CD4-positive, alpha-beta T cell (primary cell): ENCODE data around the gene MTUS2. TPM values are rescaled to one million over a fixed set of nuclear protein-coding genes. Genes with fewer than 3 reads are reported as not detected.

ENCODE experiments used
- ATAC-seq: fragments of 200-7000 bp; cut with Tn5 transposase; one replicate; pipeline ENCODE4 v1.10.0; 2022; ENCODE audit warnings: mild to moderate bottlenecking; ENCODE audit not compliant: poor library complexity
- CTCF ChIA-PET: fragments of 350-600 bp; sonication (Branson Sonifier 250); formaldehyde crosslinking; loops from one replicate; lab custom pipeline; 2021; ENCODE audit warnings: antibody characterized with exemption, inconsistent platforms; lab: Charles Lee
- POLR2A ChIA-PET: fragments of 350-600 bp; sonication (Branson Sonifier 250); formaldehyde crosslinking; loops from one replicate; lab custom pipeline; 2021; ENCODE audit warnings: antibody characterized with exemption, inconsistent platforms; lab: Charles Lee
- DNase-seq, 14 experiments: peaks; one replicate each; pipeline ENCODE4 v3.0.0-alpha.2; 2013 to 2020; ENCODE audit warnings: mixed read lengths in 2 of 14
- H3K27ac ChIP-seq, 2 donors: one replicate each; pipeline versions ENCODE4 v1.5.1 to v1.7.0; 2013; ENCODE audit warnings: low read length in 2 of 2, low read depth in 1 of 2, mild to moderate bottlenecking in 1 of 2
- H3K27me3 ChIP-seq, 2 experiments: 1 replicate in 1 of 2; 2 replicates in 1 of 2; pipeline versions ENCODE4 v1.6.1 to v1.7.0; 2013; ENCODE audit warnings: low read length in 2 of 2, control low read depth in 1 of 2, mild to moderate bottlenecking in 1 of 2, moderate library complexity in 1 of 2; ENCODE audit not compliant: insufficient read depth in 2 of 2, control insufficient read depth in 1 of 2
- H3K36me3 ChIP-seq: one replicate; pipeline ENCODE4 v1.6.1; 2013; ENCODE audit warnings: low read length, control low read depth; ENCODE audit not compliant: insufficient read depth
- H3K4me1 ChIP-seq: one replicate; pipeline ENCODE4 v1.6.1; 2013; ENCODE audit warnings: low read length, control low read depth; ENCODE audit not compliant: insufficient read depth
- H3K4me3 ChIP-seq: one replicate; pipeline ENCODE4 v1.5.1; 2013; ENCODE audit warnings: mild to moderate bottlenecking, low read length, moderate library complexity
- H3K9me3 ChIP-seq, 2 experiments: 1 replicate in 1 of 2; 2 replicates in 1 of 2; pipeline versions ENCODE4 v1.6.1 to v1.7.0; 2013; ENCODE audit warnings: low read length in 2 of 2, mild to moderate bottlenecking in 2 of 2, control low read depth in 1 of 2, moderate library complexity in 1 of 2; ENCODE audit not compliant: control insufficient read depth in 1 of 2, insufficient read depth in 1 of 2
- H3K27ac Mint-ChIP-seq: one replicate; pipeline ENCODE4 v1.8.0; 2020; ENCODE audit warnings: mixed read lengths
- H3K27me3 Mint-ChIP-seq: one replicate; pipeline ENCODE4 v1.8.0; 2021; ENCODE audit warnings: mixed read lengths
- H3K36me3 Mint-ChIP-seq: one replicate; pipeline ENCODE4 v1.8.0; 2021; ENCODE audit warnings: low read depth, mixed read lengths
- H3K4me1 Mint-ChIP-seq: one replicate; pipeline ENCODE4 v1.8.0; 2021; ENCODE audit warnings: low read depth, mixed read lengths
- H3K4me3 Mint-ChIP-seq: one replicate; pipeline ENCODE4 v1.8.0; 2020; ENCODE audit warnings: mild to moderate bottlenecking, mixed read lengths
- H3K9me3 Mint-ChIP-seq: one replicate; pipeline ENCODE4 v1.8.0; 2020; ENCODE audit warnings: mixed read lengths
- CTCF ChIP-seq: fragments of 200-600 bp; IDR thresholded peaks from one replicate; pipeline ENCODE4 v1.8.0; 2022; ENCODE audit warnings: antibody characterized with exemption, mild to moderate bottlenecking
- intact Hi-C, 2 experiments: fragments of 100-400 bp; cut with DNase I in 1 of 2; cut with micrococcal nuclease in 1 of 2; formaldehyde crosslinking; loops; one replicate each; pipeline versions ENCODE4 v1.15.1 to v1.9.0; 2023 to 2025; cut with DNase I, micrococcal nuclease
- total RNA-seq, 174 experiments: library from RNA in 2 of 174; stranded (reverse) in 2 of 174; gene quantifications; one replicate each; pipeline ENCODE4 v1.2.3 and lab custom pipeline; 2021 to 2026

The MTUS2 gene
- total RNA-seq, 2 experiments from 2014 or later, result 0.38 to 0.81 TPM

DNA sequence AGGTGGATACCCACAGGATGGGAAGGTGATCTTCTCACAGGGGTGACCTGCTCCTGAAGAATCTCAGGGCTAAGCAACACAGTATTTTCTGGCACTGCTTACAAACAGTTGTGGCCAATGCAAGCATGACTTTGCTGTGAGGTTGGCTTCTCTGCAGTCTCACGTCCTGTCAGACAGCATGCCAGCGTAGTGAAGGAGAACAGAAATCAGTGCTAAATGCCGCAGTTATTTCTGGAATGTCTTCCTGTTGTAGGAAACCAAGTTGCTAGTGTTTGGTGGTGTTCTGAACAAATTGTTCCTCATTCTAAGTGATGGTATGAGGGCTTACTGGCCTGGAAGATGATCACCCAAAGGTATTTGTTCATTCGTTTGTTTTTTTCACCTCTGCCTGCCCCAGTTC is 320.1 kb downstream of the MTUS2 start:
- H3K27me3 ChIP-seq, result no peaks in the 10 kb centered on the region
- POLR2A ChIA-PET, result no interaction called here
- Mint-ChIP-seq H3K4me3 (no peak overlapping the region), H3K27me3 (peaks cover 18% of the 10 kb centered on the region), H3K4me1 (no peaks in the 10 kb centered on the region), H3K9me3 (peaks cover 9% of the 10 kb centered on the region), H3K27ac (no peak overlapping the region), H3K36me3 (no peaks in the 10 kb centered on the region)
- DNase-seq (no peak), ATAC-seq (no peak)
- TF ChIP-seq CTCF, result no peak
- H3K9me3 ChIP-seq, result no peaks in the 10 kb centered on the region
- intact Hi-C loops, result no loop called here
- H3K36me3 ChIP-seq, result no peaks in the 10 kb centered on the region
- CTCF ChIA-PET, result no interaction called here
- no peak overlapping the region for H3K4me3 ChIP-seq
- no peak overlapping the region for H3K27ac ChIP-seq
- no peaks in the 10 kb centered on the region for H3K4me1 ChIP-seq

DNA sequence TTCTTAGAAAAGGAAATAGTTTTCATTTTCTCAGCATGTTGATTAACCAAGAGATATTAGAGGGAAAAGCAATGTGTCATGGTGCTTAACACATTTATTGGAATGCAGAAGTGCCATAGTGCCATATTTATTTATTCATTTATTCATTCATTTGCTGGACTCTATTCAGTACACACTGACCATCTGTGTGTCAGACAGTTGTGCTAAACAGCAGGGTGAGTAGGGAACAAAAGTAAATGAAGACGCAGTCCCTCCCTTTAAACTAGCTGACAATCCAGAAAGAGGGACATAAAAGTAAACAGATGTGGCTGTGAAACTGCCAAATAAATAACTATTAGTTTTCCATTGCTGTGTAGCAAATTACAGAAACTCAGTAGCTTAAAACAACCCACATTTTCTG is 323.7 kb downstream of the MTUS2 start:
- Histone ChIP-seq H3K36me3 (no peaks in the 10 kb centered on the region), H3K27me3 (no peaks in the 10 kb centered on the region), H3K4me1 (no peaks in the 10 kb centered on the region), H3K9me3 (no peaks in the 10 kb centered on the region), H3K27ac (no peak overlapping the region), H3K4me3 (no peak overlapping the region)
- TF ChIP-seq CTCF, result no peak
- Mint-ChIP-seq H3K9me3 (no peaks in the 10 kb centered on the region), H3K4me3 (no peak overlapping the region), H3K4me1 (no peaks in the 10 kb centered on the region), H3K36me3 (no peaks in the 10 kb centered on the region), H3K27ac (no peak overlapping the region), H3K27me3 (peaks cover 18% of the 10 kb centered on the region)
- POLR2A ChIA-PET, result no interaction called here
- DNase-seq (no peak), ATAC-seq (no peak)
- CTCF ChIA-PET, result no interaction called here
- intact Hi-C loops, result no loop called here

DNA sequence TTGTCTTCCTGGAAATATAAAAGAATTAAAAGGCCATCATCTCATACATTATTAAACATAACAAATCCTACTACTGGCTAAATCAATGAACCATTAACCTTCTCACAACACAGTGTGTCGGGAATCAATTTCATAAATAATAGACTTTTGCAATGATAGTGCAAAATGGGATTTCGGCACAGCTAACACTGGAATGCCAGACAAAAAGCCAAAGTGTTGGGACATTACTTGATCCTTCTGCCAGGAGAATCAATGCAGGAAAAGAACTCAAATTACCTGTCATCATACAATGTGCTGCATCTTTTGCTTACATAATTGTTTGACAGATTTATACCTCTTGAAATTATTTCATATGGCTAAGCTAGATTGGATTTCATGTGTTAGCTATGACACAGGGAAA is 334.3 kb downstream of the MTUS2 start:
- no peak overlapping the region for H3K4me3 ChIP-seq
- H3K27me3 Mint-ChIP-seq, result no peaks in the 10 kb centered on the region
- H3K36me3 Mint-ChIP-seq, result no peaks in the 10 kb centered on the region
- peaks cover 5% of the 10 kb centered on the region for H3K9me3 Mint-ChIP-seq
- H3K27ac ChIP-seq, result no peak overlapping the region
- H3K27ac Mint-ChIP-seq, result no peak overlapping the region
- ChIA-PET CTCF (no interaction called here), POLR2A (no interaction called here)
- DNase-seq, result no peak
- H3K4me3 Mint-ChIP-seq, result no peak overlapping the region
- no peaks in the 10 kb centered on the region for H3K4me1 Mint-ChIP-seq
- no peak for ATAC-seq
- no peaks in the 10 kb centered on the region for H3K4me1 ChIP-seq
- no peak for TF ChIP-seq CTCF
- no peaks in the 10 kb centered on the region for H3K27me3 ChIP-seq
- H3K36me3 ChIP-seq, result no peaks in the 10 kb centered on the region
- intact Hi-C loops, result no loop called here
- H3K9me3 ChIP-seq, result peaks cover 0 to 6% of the 10 kb centered on the region in 2 experiments
